ENCODE results near the gene JAML.
"Not testable (repeated sequence)": the region's sequence is repeated elsewhere in the genome, so short reads cannot be mapped to it uniquely, and the experiment has no call there.

- not testable (repeated sequence) for TF ChIP-seq TCF12 (IDR thresholded peaks at IDR 0.05; ENCODE audit: low read depth, low read length); CTCF (IDR thresholded peaks at IDR 0.05; ENCODE audit: control extremely low read depth in 1 of 3, insufficient read depth in 1 of 3, low read depth in 1 of 3, low read length in 3 of 3); TAF7 (optimal IDR thresholded peaks at IDR 0.05; ENCODE audit: borderline replicate concordance, low read depth, low read length); TAF1 (IDR thresholded peaks at IDR 0.05; ENCODE audit: low read depth, low read length); ASH2L (IDR thresholded peaks at IDR 0.05; ENCODE audit: low read length); BRCA1 (IDR thresholded peaks at IDR 0.05; ENCODE audit: low read depth, low read length); JUND (IDR thresholded peaks at IDR 0.05; ENCODE audit: low read length); SIX5 (IDR thresholded peaks at IDR 0.05; ENCODE audit: low read depth, low read length)
Measured at GRCh38 chr11:118183691-118184090, 41.1 kb downstream of the JAML start.

All from H1 (cell line).